Cerebellar nuclear complex (tissue), 1 donor: ENCODE results near the gene TP53BP2.
"Not testable (repeated sequence)": the region's sequence is repeated elsewhere in the genome, so short reads cannot be mapped to it uniquely, and the experiment has no call there.

Experiments
- DNase-seq, 2 experiments: peaks; one replicate each; lab custom pipeline; 2025; lab: John Stamatoyannopoulos, UW

The TP53BP2 gene

GRCh38 chr1:223761411-223761810 is 84.3 kb downstream of the TP53BP2 start:
- DNase-seq: no peak

GRCh38 chr1:223760833-223761232 is 84.9 kb downstream of the TP53BP2 start:
- no peak for DNase-seq

GRCh38 chr1:223759273-223759672 is 86.5 kb downstream of the TP53BP2 start:
- no peak for DNase-seq

- DNase-seq: no peak
Observed at GRCh38 chr1:223758734-223759133, 87.0 kb downstream of the TP53BP2 start.

- no peak for DNase-seq
Observed at GRCh38 chr1:223756806-223757700, 88.7 kb downstream of the TP53BP2 start.

GRCh38 chr1:223755992-223756775 is 89.6 kb downstream of the TP53BP2 start:
- DNase-seq: no peak

- DNase-seq: no peak
Observed at GRCh38 chr1:223755432-223755792, 90.3 kb downstream of the TP53BP2 start.

GRCh38 chr1:223754681-223755431 is 90.9 kb downstream of the TP53BP2 start:
- no peak for DNase-seq

- no peak for DNase-seq
Observed at GRCh38 chr1:223752721-223753515, 92.8 kb downstream of the TP53BP2 start.

- DNase-seq: no peak
Observed at GRCh38 chr1:223751696-223752095, 94.1 kb downstream of the TP53BP2 start.

- DNase-seq: no peak
Observed at GRCh38 chr1:223750730-223751570, 94.8 kb downstream of the TP53BP2 start.

GRCh38 chr1:223748773-223749733 is 96.7 kb downstream of the TP53BP2 start:
- DNase-seq: no peak

GRCh38 chr1:223748405-223748772 is 97.4 kb downstream of the TP53BP2 start:
- DNase-seq: no peak

GRCh38 chr1:223747838-223748335 is 97.9 kb downstream of the TP53BP2 start:
- no peak for DNase-seq

- DNase-seq: no peak
Observed at GRCh38 chr1:223745731-223746130, 100.0 kb downstream of the TP53BP2 start.

GRCh38 chr1:223742856-223743517 is 102.8 kb downstream of the TP53BP2 start:
- no peak for DNase-seq

- DNase-seq: no peak
Observed at GRCh38 chr1:223741861-223742260, 103.9 kb downstream of the TP53BP2 start.

- not testable (repeated sequence) for DNase-seq
Observed at GRCh38 chr1:223740038-223740736, 105.6 kb downstream of the TP53BP2 start.
